WTC11 (cell line): ENCODE results near the gene ALOXE3. TPM values are rescaled to one million over a fixed set of nuclear protein-coding genes. Genes with fewer than 3 reads are reported as not detected.

Experiments used
- ATAC-seq: fragments of 200-7000 bp; cut with Tn5 transposase; 2 replicates; pipeline ENCODE4 v1.10.0; 2021; ENCODE audit warnings: mild to moderate bottlenecking, moderate library complexity
- CTCF ChIA-PET: fragments of 300-600 bp; sonication (Branson Sonifier 250); formaldehyde crosslinking; loops from one replicate; lab custom pipeline; 2021; ENCODE audit warnings: antibody characterized with exemption; lab: Charles Lee
- POLR2A ChIA-PET: fragments of 350-600 bp; sonication (Branson Sonifier 250); formaldehyde crosslinking; loops from one replicate; lab custom pipeline; 2021; ENCODE audit warnings: antibody characterized with exemption; lab: Charles Lee
- DNase-seq: peaks from one replicate; pipeline ENCODE4 v3.0.0; 2021; ENCODE audit warnings: low spot score
- H3K27ac Mint-ChIP-seq: 2 replicates; pipeline ENCODE4 v1.8.0; 2021; ENCODE audit warnings: mixed read lengths
- H3K27me3 Mint-ChIP-seq: 2 replicates; pipeline ENCODE4 v1.8.0; 2021; ENCODE audit warnings: low read depth, mild to moderate bottlenecking, moderate library complexity, mixed read lengths
- H3K36me3 Mint-ChIP-seq: 2 replicates; pipeline ENCODE4 v1.8.0; 2021; ENCODE audit warnings: mixed read lengths
- H3K4me1 Mint-ChIP-seq: 2 replicates; pipeline ENCODE4 v1.8.0; 2022; ENCODE audit warnings: mixed read lengths
- H3K4me3 Mint-ChIP-seq: 2 replicates; pipeline ENCODE4 v1.8.0; 2021; ENCODE audit warnings: mild to moderate bottlenecking, moderate library complexity, mixed read lengths
- H3K9me3 Mint-ChIP-seq: 2 replicates; pipeline ENCODE4 v1.8.0; 2021; ENCODE audit warnings: mixed read lengths
- AR ChIP-seq: fragments of 250-450 bp; sonication (Bioruptor Pico); IDR thresholded peaks from 2 replicates; pipeline ENCODE4 v1.9.0; 2021; ENCODE audit warnings: mild to moderate bottlenecking
- CREM ChIP-seq: sonication (generic); formaldehyde crosslinking; IDR thresholded peaks from 2 replicates; pipeline ENCODE4 v1.8.1; 2022; ENCODE audit warnings: mild to moderate bottlenecking, missing genetic modification reagents, moderate library complexity
- ESRRA ChIP-seq: sonication (generic); formaldehyde crosslinking; IDR thresholded peaks from 2 replicates; pipeline ENCODE4 v1.8.1; 2022; ENCODE audit warnings: mild to moderate bottlenecking, missing genetic modification reagents, borderline replicate concordance
- GABPB1 ChIP-seq: sonication (generic); formaldehyde crosslinking; IDR thresholded peaks from 2 replicates; pipeline ENCODE4 v1.8.1; 2023; ENCODE audit warnings: mild to moderate bottlenecking, missing genetic modification reagents
- GRHL2 ChIP-seq: fragments of 250-450 bp; sonication (Bioruptor Pico); IDR thresholded peaks from 2 replicates; pipeline ENCODE4 v1.8.0; 2022; ENCODE audit warnings: mild to moderate bottlenecking, moderate library complexity; ENCODE audit not compliant: insufficient replicate concordance, severe bottlenecking
- HMGXB4 ChIP-seq: sonication (generic); formaldehyde crosslinking; IDR thresholded peaks from 2 replicates; pipeline ENCODE4 v1.8.1; 2023; ENCODE audit warnings: mild to moderate bottlenecking, moderate library complexity, missing genetic modification reagents
- MAX ChIP-seq: sonication (generic); formaldehyde crosslinking; IDR thresholded peaks from 2 replicates; pipeline ENCODE4 v1.8.0; 2022; ENCODE audit warnings: mild to moderate bottlenecking, missing genetic modification reagents
- NR1H2 ChIP-seq: sonication (generic); formaldehyde crosslinking; IDR thresholded peaks from 2 replicates; pipeline ENCODE4 v1.9.0; 2021; ENCODE audit warnings: mild to moderate bottlenecking, moderate library complexity, missing genetic modification reagents
- NR2C2 ChIP-seq: sonication (generic); formaldehyde crosslinking; IDR thresholded peaks from 2 replicates; pipeline ENCODE4 v1.8.0; 2022; ENCODE audit warnings: mild to moderate bottlenecking, missing genetic modification reagents
- NR3C1 ChIP-seq: sonication (generic); formaldehyde crosslinking; conservative IDR thresholded peaks from 2 replicates; pipeline ENCODE4 v1.8.1; 2023; ENCODE audit warnings: low read depth, mild to moderate bottlenecking, missing genetic modification reagents
- OVOL2 ChIP-seq: fragments of 250-450 bp; sonication (Bioruptor Pico); IDR thresholded peaks from 2 replicates; pipeline ENCODE4 v1.9.0; 2021; ENCODE audit warnings: mild to moderate bottlenecking, borderline replicate concordance
- PREB ChIP-seq: sonication (generic); formaldehyde crosslinking; IDR thresholded peaks from 2 replicates; pipeline ENCODE4 v1.8.1; 2022; ENCODE audit warnings: mild to moderate bottlenecking, missing genetic modification reagents, moderate library complexity, borderline replicate concordance
- RELA ChIP-seq: sonication (generic); formaldehyde crosslinking; IDR thresholded peaks from 2 replicates; pipeline ENCODE4 v1.8.1; 2022; ENCODE audit warnings: missing genetic modification reagents, mild to moderate bottlenecking, borderline replicate concordance
- TEAD1 ChIP-seq: sonication (generic); formaldehyde crosslinking; IDR thresholded peaks from 2 replicates; pipeline ENCODE4 v1.8.0; 2022; ENCODE audit warnings: mild to moderate bottlenecking, missing genetic modification reagents
- USF1 ChIP-seq: sonication (generic); formaldehyde crosslinking; IDR thresholded peaks from 2 replicates; pipeline ENCODE4 v1.8.0; 2022; ENCODE audit warnings: mild to moderate bottlenecking, missing genetic modification reagents
- USF2 ChIP-seq: sonication (generic); formaldehyde crosslinking; IDR thresholded peaks from 2 replicates; pipeline ENCODE4 v1.8.1; 2023; ENCODE audit warnings: mild to moderate bottlenecking, missing genetic modification reagents, moderate library complexity
- ZBTB43 ChIP-seq: sonication (generic); formaldehyde crosslinking; IDR thresholded peaks from 2 replicates; pipeline ENCODE4 v1.8.1; 2023; ENCODE audit warnings: mild to moderate bottlenecking, missing genetic modification reagents
- ZNF317 ChIP-seq: sonication (generic); formaldehyde crosslinking; IDR thresholded peaks from 2 replicates; pipeline ENCODE4 v1.8.1; 2023; ENCODE audit warnings: low read depth, mild to moderate bottlenecking, moderate library complexity, missing genetic modification reagents, borderline replicate concordance
- ZSCAN18 ChIP-seq: fragments of 250-450 bp; sonication (Bioruptor Pico); IDR thresholded peaks from 2 replicates; pipeline ENCODE4 v2.1.2; 2022; ENCODE audit warnings: mild to moderate bottlenecking, moderate library complexity
- total RNA-seq: library from RNA; stranded (reverse); gene quantifications from 3 replicates; pipeline ENCODE4 v1.2.3, GENCODE V29; 2021

Gene ALOXE3
- total RNA-seq, 1 experiment from 2014 or later, result 0.81 TPM

GRCh38 chr17:8162997-8163977 is 45.0 kb upstream of the ALOXE3 start:
- peak; percentile 69 for ATAC-seq
- DNase-seq, result peak; percentile 80
- Mint-ChIP-seq H3K27ac (peak overlapping the region; percentile 100), H3K4me1 (peaks cover 47% of the 10 kb centered on the region), H3K36me3 (peaks cover 8% of the 10 kb centered on the region), H3K4me3 (peak overlapping the region; percentile 89), H3K27me3 (no peaks in the 10 kb centered on the region), H3K9me3 (no peaks in the 10 kb centered on the region)
- ChIA-PET CTCF (interaction anchor here (0.6 to 1.5 kb wide), 14 partner anchors 9 to 622 kb away, joined by 3 to 10 read pairs (median 4); partner anchors contain the start of gene TMEM107), POLR2A (interaction anchor here (1.0 to 2.1 kb wide), 7 partner anchors 9 to 47 kb away, joined by 3 to 39 read pairs (median 4); partner anchors contain the start of genes AURKB and PER1)
- TF ChIP-seq ZBTB43 (CRISPR knock-in tag) (no peak), ZNF317 (CRISPR knock-in tag) (no peak), AR (no peak), NR1H2 (CRISPR knock-in tag) (no peak), HMGXB4 (CRISPR knock-in tag) (peak; percentile 3; the same call in 1 of the 2 replicates), USF1 (CRISPR knock-in tag) (peak; percentile 49; the same call in 1 of the 2 replicates), GABPB1 (no peak), PREB (no peak), CREM (CRISPR knock-in tag) (no peak), USF2 (CRISPR knock-in tag) (peak; percentile 71), ESRRA (no peak), ZSCAN18 (CRISPR knock-in tag) (no peak), TEAD1 (no peak), NR2C2 (CRISPR knock-in tag) (no peak), NR3C1 (CRISPR knock-in tag) (no peak), MAX (CRISPR knock-in tag) (peak; percentile 76; the same call in 1 of the 2 replicates), OVOL2 (CRISPR knock-in tag) (no peak), RELA (no peak), GRHL2 (CRISPR knock-in tag) (no peak)
